GM12878 (cell line): ENCODE measurements around the gene ZYX. TPM values are rescaled to one million over a fixed set of nuclear protein-coding genes. Genes with fewer than 3 reads are reported as not detected.

ENCODE experiments used
- ATAC-seq: fragments of 200-7000 bp; cut with Tn5 transposase; 3 replicates; pipeline ENCODE4 v1.9.1; 2020; ENCODE audit warnings: mild to moderate bottlenecking, moderate library complexity
- BruUV-seq: library from RNA; stranded (reverse); fragments of 400-500 nt; replicated peaks from 2 replicates; lab custom pipeline; 2021; lab: Mats Ljungman, UMichigan
- CTCF ChIA-PET: fragments of 300-600 bp; sonication (Branson Sonifier 250); formaldehyde crosslinking; extraction: SDS; loops from one replicate; lab custom pipeline; 2021; ENCODE audit warnings: inconsistent platforms; lab: Yijun Ruan, JAX
- POLR2A ChIA-PET: fragments of 350-600 bp; formaldehyde crosslinking; extraction: SDS; loops from one replicate; lab custom pipeline; 2021; ENCODE audit warnings: inconsistent platforms; lab: Charles Lee
- RAD21 ChIA-PET: fragments of 300-600 bp; sonication (Branson Sonifier 250); formaldehyde crosslinking; loops from one replicate; lab custom pipeline; 2023; ENCODE audit warnings: antibody characterized with exemption; ENCODE audit not compliant: unreplicated experiment; lab: Charles Lee
- SMC1A ChIA-PET: fragments of 300-600 bp; sonication (Branson Sonifier 250); formaldehyde crosslinking; loops from one replicate; lab custom pipeline; 2023; ENCODE audit not compliant: unreplicated experiment, uncharacterized antibody; lab: Charles Lee
- DNase-seq: peaks from one replicate; pipeline ENCODE4 v3.0.0-alpha.2; 2011; ENCODE audit warnings: low read depth, low spot score
- FAIRE-seq: peaks from 3 replicates; lab custom pipeline; 2011; peaks lifted over from hg19 to GRCh38; lab: Jason Lieb, UNC
- H2AFZ ChIP-seq: 2 replicates; pipeline ENCODE4 v1.6.0; 2011; ENCODE audit warnings: low read depth, low read length, control low read depth; ENCODE audit not compliant: control insufficient read depth
- H3K27ac ChIP-seq: 2 replicates; pipeline ENCODE4 v1.5.1; 2011; ENCODE audit warnings: control low read depth; ENCODE audit not compliant: control insufficient read depth, insufficient read depth
- H3K27me3 ChIP-seq, 2 experiments: replicated peaks in 1 of 2; 2 replicates each; pipeline versions ENCODE4 v1.6.0 to v1.6.1; 2011; ENCODE audit warnings: low read length in 1 of 2; ENCODE audit not compliant: control insufficient read depth in 2 of 2, insufficient read depth in 2 of 2
- H3K36me3 ChIP-seq, 2 experiments: 2 replicates each; pipeline ENCODE4 v1.5.1; 2011; ENCODE audit warnings: low read length in 1 of 2; ENCODE audit not compliant: control insufficient read depth in 2 of 2, insufficient read depth in 2 of 2
- H3K4me1 ChIP-seq: 2 replicates; pipeline ENCODE4 v1.6.1; 2011; ENCODE audit warnings: mild to moderate bottlenecking, low read length, moderate library complexity, mixed read lengths; ENCODE audit not compliant: control insufficient read depth, insufficient read depth
- H3K4me2 ChIP-seq: 2 replicates; pipeline ENCODE4 v1.6.0; 2011; ENCODE audit warnings: control low read depth; ENCODE audit not compliant: control insufficient read depth, insufficient read depth
- H3K4me3 ChIP-seq: fragments of 200-600 bp; sonication (generic); 2 replicates; pipeline ENCODE4 v1.5.1; 2016
- H3K79me2 ChIP-seq: 2 replicates; pipeline ENCODE4 v1.6.0; 2011; ENCODE audit warnings: low read length; ENCODE audit not compliant: control insufficient read depth, insufficient read depth
- H3K9ac ChIP-seq: 2 replicates; pipeline ENCODE4 v1.8.0; 2011; ENCODE audit warnings: low read length, control low read depth, mixed read lengths; ENCODE audit not compliant: control insufficient read depth, insufficient read depth
- H3K9me3 ChIP-seq: replicated peaks from 3 replicates; pipeline ENCODE4 v1.5.1; 2011; ENCODE audit warnings: mild to moderate bottlenecking, low read length; ENCODE audit not compliant: control insufficient read depth, insufficient read depth
- H4K20me1 ChIP-seq: 2 replicates; pipeline ENCODE4 v1.6.0; 2011; ENCODE audit not compliant: control insufficient read depth, insufficient read depth
- ASH2L ChIP-seq: fragments of 300-600, 200-600 bp; sonication (generic); IDR thresholded peaks from 2 replicates; pipeline ENCODE4 v1.6.1; 2017; ENCODE audit warnings: low read depth, mild to moderate bottlenecking, borderline replicate concordance
- BRCA1 ChIP-seq: IDR thresholded peaks from 2 replicates; pipeline ENCODE4 v1.6.1; 2011; ENCODE audit warnings: low read depth, low read length, improper control_type of control experiment
- GABPA ChIP-seq: IDR thresholded peaks from 2 replicates; pipeline ENCODE4 v1.6.1; 2014; ENCODE audit warnings: antibody characterized with exemption, low read depth, mild to moderate bottlenecking, inconsistent platforms
- MXI1 ChIP-seq: fragments of 150-350 bp; IDR thresholded peaks from 2 replicates; pipeline ENCODE4 v1.6.1; 2011; ENCODE audit warnings: low read depth, mild to moderate bottlenecking, inconsistent platforms, low read length, improper control_type of control experiment
- TAF1 ChIP-seq: IDR thresholded peaks from 2 replicates; pipeline ENCODE4 v1.6.1; 2011; ENCODE audit warnings: mild to moderate bottlenecking, low read depth, low read length, borderline replicate concordance
- ZNF207 ChIP-seq: fragments of 450-650 bp; IDR thresholded peaks from 2 replicates; pipeline ENCODE4 v1.6.1; 2014; ENCODE audit warnings: antibody characterized with exemption, mild to moderate bottlenecking, borderline replicate concordance
- ZNF622 ChIP-seq: fragments of 450-650 bp; IDR thresholded peaks from 2 replicates; pipeline ENCODE4 v1.6.1; 2017; ENCODE audit warnings: mild to moderate bottlenecking, inconsistent platforms
- WGBS: methylation state at CpG from one replicate; pipeline ENCODE4 v1.1.6; 2016; ENCODE audit warnings: low lambda C conversion rate; ENCODE audit not compliant: insufficient replicate concordance, insufficient coverage; ENCODE audit errors: missing lambda C conversion rate; 5-methylcytosine and 5-hydroxymethylcytosine counted together
- in situ Hi-C: fragments of 300-500 bp; cut with MboI; formaldehyde crosslinking; loops from 9 replicates; pipeline ENCODE4 v1.14.3; 2018; ENCODE audit warnings: mixed read lengths
- intact Hi-C: fragments of 100-400 bp; cut with micrococcal nuclease; formaldehyde crosslinking; loops from one replicate; pipeline ENCODE4 v1.14.2; 2022; ENCODE audit not compliant: unreplicated experiment
- polyA plus RNA-seq, 11 experiments: library from polyadenylated mRNA; depleted of rRNA in 4 of 11; unstranded in 6 of 11; stranded (reverse) in 5 of 11; fragments of >200 nt; fragmentation: Nextera tagmentation in 4 of 11; fragmentation: Illumina TruSeq in 1 of 11; extraction: Ambion mirVana in 4 of 11; extraction: Trizol in 1 of 11; gene quantifications; 1 replicate in 1 of 11; 2 replicates in 10 of 11; pipeline versions ENCODE4 v1.2.1 to v1.2.3, GENCODE V29; 2011 to 2016; ENCODE audit warnings: inconsistent platforms in 2 of 11, missing spikeins in 2 of 11, low read depth in 1 of 11
- total RNA-seq, 4 experiments: library from RNA; depleted of rRNA in 3 of 4; stranded (reverse); fragments of >200 nt in 3 of 4; fragmentation: Illumina TruSeq in 1 of 4; extraction: Trizol in 1 of 4; gene quantifications; 2 replicates each; pipeline versions ENCODE4 v1.2.1 to v1.2.3, GENCODE V29; 2013 to 2021
- TF ChIP-seq, protein P1 (sequence below): fragments of 450-650 bp; IDR thresholded peaks from 2 replicates; pipeline ENCODE4 v1.6.1; 2017; ENCODE audit warnings: antibody characterized with exemption, mild to moderate bottlenecking, moderate library complexity

Gene ZYX
- total and polyA plus RNA-seq, 10 of the 15 experiments (the other 5 are each of a cell fraction or from before 2014, with no cell fraction given), result 2.1 to 100 (median 27.6) TPM

- TF ChIP-seq BRCA1 (no peak), TAF1 (no peak), ZNF622 (no peak), MXI1 (no peak)
- TF ChIP-seq, all 136 proteins: peak for 0
Measured at GRCh38 chr7:143383642-143383957, 2.5 kb downstream of the ZYX start (continued).

- intact Hi-C loops, result loop anchor here (5.0 kb wide), 1 partner anchor 77 kb away; no protein-coding TSS in a partner anchor
- no peak for ATAC-seq
- POLR2A ChIA-PET, result interaction anchor here (0.8 kb wide), 1 partner anchor 121 kb away, joined by 3 read pairs; the partner anchor contains the start of gene GSTK1
- no peak for FAIRE-seq
- no peak overlapping the region for H3K27ac ChIP-seq
- H3K36me3 ChIP-seq, result peaks cover 1 to 15% of the 10 kb centered on the region in 2 experiments; a peak in 3 of 4 replicates
- in situ Hi-C loops, result no loop called here
- peaks cover 48% of the 10 kb centered on the region for H3K79me2 ChIP-seq
- no peak overlapping the region for H2AFZ ChIP-seq
- no peak overlapping the region for H3K9ac ChIP-seq
- peak overlapping the region; percentile 53 for H3K4me3 ChIP-seq
- peak overlapping the region; percentile 77; the same call in 1 of the 2 replicates for H3K4me2 ChIP-seq
- SMC1A ChIA-PET, result interaction anchor here (0.5 to 1.6 kb wide), 6 partner anchors 12 to 806 kb away, joined by 3 to 4 read pairs (median 3); no protein-coding TSS in a partner anchor
- CTCF ChIA-PET, result interaction anchor here (0.8 to 2.2 kb wide), 6 partner anchors 12 to 799 kb away, joined by 3 to 8 read pairs (median 4); no protein-coding TSS in a partner anchor
- no peak for DNase-seq
- no TSS peak for BruUV-seq
- no peaks in the 10 kb centered on the region for H3K9me3 ChIP-seq
- peaks cover 20% of the 10 kb centered on the region for H3K4me1 ChIP-seq
- no peak for TF ChIP-seq GABPA
- TF ChIP-seq ASH2L, result no peak
- no peak for TF ChIP-seq ZNF207
- TF ChIP-seq, protein P1, sequence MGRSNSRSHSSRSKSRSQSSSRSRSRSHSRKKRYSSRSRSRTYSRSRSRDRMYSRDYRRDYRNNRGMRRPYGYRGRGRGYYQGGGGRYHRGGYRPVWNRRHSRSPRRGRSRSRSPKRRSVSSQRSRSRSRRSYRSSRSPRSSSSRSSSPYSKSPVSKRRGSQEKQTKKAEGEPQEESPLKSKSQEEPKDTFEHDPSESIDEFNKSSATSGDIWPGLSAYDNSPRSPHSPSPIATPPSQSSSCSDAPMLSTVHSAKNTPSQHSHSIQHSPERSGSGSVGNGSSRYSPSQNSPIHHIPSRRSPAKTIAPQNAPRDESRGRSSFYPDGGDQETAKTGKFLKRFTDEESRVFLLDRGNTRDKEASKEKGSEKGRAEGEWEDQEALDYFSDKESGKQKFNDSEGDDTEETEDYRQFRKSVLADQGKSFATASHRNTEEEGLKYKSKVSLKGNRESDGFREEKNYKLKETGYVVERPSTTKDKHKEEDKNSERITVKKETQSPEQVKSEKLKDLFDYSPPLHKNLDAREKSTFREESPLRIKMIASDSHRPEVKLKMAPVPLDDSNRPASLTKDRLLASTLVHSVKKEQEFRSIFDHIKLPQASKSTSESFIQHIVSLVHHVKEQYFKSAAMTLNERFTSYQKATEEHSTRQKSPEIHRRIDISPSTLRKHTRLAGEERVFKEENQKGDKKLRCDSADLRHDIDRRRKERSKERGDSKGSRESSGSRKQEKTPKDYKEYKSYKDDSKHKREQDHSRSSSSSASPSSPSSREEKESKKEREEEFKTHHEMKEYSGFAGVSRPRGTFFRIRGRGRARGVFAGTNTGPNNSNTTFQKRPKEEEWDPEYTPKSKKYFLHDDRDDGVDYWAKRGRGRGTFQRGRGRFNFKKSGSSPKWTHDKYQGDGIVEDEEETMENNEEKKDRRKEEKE, result no peak
- TF ChIP-seq, all 136 proteins: peak for 0
- RAD21 ChIA-PET, result interaction anchor here (1.0 to 1.5 kb wide), 3 partner anchors 32 to 144 kb away, joined by 3 to 8 read pairs (median 5); no protein-coding TSS in a partner anchor
- H3K27me3 ChIP-seq, result no peaks in the 10 kb centered on the region
- H4K20me1 ChIP-seq, result no peaks in the 10 kb centered on the region; the same call in 1 of the 2 replicates
- WGBS, result 58% methylated on average over 5 of the region's 5 CpGs
Measured at GRCh38 chr7:143384148-143384547, 3.0 kb downstream of the ZYX start.
